ENCODE results near the gene HMGN3. TPM values are rescaled to one million over a fixed set of nuclear protein-coding genes. Genes with fewer than 3 reads are reported as not detected.
"Not testable (repeated sequence)": the region's sequence is repeated elsewhere in the genome, so short reads cannot be mapped to it uniquely, and the experiment has no call there.

The HMGN3 gene
- 187 and 270 TPM in 2 replicates for total RNA-seq (2014; rRNA removed; shearing (Covaris generic))

DNA sequence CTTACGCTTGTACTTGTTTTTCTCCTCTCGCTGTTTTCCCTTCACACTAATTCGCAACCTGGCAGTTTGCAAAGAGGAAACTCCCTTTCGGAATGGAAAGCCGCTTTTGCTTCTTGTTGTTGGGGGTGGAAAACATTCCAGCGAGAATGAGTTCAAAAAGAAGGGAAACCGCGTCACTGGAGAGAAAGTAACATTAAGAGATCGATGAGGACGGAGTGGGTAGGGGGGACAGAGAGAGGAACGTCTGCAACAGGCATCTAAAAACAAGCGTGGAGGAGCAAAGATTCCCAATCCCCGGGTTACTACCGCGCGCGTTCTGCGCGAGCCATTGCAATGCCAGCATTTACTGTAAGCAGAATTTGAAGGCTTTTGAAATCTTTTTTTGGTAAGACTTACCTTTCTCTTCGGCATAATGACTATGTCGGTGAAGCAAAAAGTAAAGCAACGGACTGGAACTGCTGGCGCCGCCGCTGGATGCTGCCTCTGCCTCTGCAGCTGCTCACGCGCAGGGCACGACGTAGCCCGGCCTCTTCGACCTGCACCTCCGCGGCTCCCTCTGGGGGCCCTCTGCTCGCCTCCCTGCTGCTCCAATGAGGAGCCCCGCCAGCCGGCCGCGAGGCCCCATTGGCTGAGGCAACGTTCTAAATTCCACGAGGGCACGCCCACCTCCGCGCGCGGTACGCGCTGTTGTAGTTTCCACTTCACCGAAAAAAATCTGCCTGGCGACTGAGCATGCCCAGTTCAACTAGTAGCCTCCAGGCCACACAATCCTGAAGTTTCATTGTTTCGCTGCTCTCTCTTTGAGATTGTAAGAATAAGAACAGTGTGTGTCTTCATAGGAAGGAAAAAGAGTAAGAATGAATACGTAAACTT, at the start of gene HMGN3:
TSS of gene HMGN3 (minus strand) at position 533 of the 873 bp plus-strand sequence.
- DNase-seq (ENCODE audit: low read depth), result peak; percentile 96

GRCh38 chr6:79280756-79281155, 46.3 kb upstream of the HMGN3 start:
- no peak for DNase-seq (ENCODE audit: low read depth)

DNA sequence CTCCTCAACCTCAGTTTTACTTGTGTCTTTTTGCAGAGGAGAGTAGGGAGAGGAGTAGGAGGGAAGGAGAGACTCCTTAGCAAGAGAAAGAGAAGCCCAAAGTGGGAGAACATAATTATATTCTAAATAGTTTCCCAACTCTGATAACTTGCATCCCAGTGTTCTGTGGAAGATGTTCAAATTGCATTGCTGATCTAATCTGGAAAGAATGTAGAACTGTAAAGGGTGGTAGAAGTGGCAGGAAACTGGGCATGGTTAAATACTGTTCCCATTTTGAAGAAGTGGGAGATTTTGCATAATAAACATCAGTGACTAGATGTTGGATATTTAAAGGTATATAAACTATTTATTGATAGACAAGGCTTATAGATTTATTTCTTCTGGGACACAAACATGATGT, 42.6 kb upstream of the HMGN3 start:
- peak; percentile 14 for DNase-seq (ENCODE audit: low read depth)

DNA sequence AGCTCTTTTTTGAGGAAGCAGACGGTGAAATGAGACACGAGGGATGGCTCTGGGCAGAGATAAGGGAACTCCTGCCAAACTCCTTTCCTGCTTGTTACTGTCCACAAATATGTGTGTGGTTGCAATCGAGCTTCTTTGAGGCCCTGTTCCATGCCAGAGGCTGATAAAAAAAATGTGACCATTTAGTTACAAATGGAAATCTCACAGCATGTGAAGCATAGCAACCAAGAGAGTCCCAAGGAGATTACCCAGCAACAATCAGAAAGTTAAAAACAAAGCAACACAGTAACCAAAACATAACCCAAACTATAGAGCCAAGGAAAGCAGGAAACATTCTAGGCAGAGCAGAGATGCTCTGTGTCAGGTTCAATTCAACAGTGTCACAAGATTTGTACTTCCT, 35.4 kb upstream of the HMGN3 start:
- DNase-seq (ENCODE audit: low read depth), result peak; percentile 74

- no peak for DNase-seq (ENCODE audit: low read depth)
Measured at GRCh38 chr6:79267128-79267527, 32.6 kb upstream of the HMGN3 start.

DNA sequence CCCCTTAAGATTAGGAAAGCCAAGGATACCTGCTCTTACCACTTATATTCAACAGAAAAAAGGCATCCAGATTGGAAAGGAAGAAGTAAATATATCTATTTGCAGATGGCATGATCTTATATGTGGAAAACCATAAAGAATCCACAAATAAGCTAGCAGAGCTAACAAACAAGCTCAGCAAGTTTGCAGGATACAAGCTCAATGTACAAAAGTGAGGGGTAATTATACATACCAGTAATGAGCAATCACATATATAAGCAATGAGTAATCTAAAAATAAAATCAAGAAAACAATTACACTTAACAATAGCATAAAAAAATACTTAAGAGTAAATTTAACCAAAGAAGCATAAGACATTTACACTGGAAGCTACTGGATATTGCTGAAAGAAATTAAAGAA, 31.6 kb upstream of the HMGN3 start:
- DNase-seq (ENCODE audit: low read depth), result no peak

- no peak for DNase-seq (ENCODE audit: low read depth)
Measured at GRCh38 chr6:79263359-79263758, 28.9 kb upstream of the HMGN3 start.

DNA sequence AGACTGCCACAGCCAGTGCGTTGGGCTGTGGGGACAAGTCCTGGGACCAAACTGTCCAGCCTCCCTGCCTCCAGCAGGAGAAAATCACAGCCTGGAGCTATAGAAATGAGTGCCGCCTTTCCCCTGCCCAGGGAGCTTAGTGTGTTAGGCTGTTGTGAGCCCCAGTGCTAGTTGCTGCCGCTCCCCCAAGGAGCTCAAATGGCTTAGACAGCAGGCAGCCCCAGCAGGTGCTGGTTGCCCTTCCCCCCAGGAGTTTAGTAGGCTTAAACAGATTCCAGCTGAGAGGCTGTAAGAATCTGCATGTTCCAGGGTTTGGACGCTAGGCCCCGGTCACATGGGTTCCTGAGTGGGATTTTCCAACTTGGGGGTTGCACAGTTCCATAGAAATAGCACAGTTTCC, 27.2 kb upstream of the HMGN3 start:
- no peak for DNase-seq (ENCODE audit: low read depth)

DNA sequence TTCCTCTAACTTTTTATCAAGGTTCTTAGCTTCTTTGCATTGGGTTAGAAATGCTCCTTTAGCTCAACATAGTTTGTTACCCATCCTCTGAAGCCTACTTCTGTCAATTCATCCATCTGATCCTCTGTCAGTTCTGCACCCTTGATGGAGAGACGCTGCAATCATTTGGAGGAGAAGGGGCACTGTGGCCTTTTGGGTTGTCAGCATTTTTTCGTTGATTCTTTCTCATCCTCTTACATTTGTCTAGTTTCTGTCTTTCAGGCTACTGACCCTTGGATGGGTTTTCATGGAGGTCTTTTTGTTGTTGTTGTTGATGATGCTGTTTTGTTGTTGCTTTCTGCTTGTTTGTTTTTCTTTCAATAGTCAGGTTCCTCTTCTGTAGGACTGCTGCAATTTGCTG, 26.3 kb upstream of the HMGN3 start:
- DNase-seq (ENCODE audit: low read depth), result no peak

GRCh38 chr6:79257381-79258205, 23.1 kb upstream of the HMGN3 start:
- DNase-seq (ENCODE audit: low read depth), result peak; percentile 38

DNA sequence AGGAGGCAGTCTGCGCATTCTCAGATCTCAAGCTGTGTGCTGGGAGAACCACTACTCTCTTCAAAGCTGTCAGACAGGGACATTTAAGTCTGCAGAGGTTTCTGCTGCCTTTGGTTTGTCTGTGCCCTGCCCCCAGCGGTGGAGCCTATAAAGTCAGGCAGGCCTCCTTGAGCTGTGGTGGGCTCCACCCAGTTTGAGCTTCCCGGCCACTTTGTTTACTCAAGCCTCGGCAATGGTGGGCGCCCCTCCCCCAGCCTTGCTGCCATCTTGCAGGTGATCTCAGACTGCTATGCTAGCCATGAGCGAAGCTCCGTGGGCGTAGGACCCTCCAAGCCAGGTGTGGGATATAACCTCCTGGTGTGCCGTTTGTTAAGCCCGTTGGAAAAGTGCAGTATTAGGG, 22.3 kb upstream of the HMGN3 start:
- DNase-seq (ENCODE audit: low read depth), result not testable (repeated sequence)

DNA sequence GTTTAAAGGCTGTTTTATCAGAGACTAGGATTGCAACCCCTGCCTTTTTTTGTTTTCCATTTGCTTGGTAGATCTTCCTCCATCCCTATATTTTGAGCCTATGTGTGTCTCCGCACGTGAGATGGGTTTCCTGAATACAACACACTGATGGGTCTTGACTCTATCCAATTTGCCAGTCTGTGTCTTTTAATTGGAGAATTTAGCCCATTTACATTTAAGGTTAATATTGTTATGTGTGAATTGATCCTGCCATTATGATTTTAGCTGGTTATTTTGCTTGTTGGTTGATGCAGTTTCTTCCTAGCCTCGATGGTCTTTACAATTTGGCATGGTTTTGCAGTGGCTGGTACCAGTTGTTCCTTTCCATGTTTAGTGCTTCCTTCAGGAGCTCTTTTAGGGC, 20.6 kb upstream of the HMGN3 start:
- DNase-seq (ENCODE audit: low read depth), result not testable (repeated sequence)

DNA sequence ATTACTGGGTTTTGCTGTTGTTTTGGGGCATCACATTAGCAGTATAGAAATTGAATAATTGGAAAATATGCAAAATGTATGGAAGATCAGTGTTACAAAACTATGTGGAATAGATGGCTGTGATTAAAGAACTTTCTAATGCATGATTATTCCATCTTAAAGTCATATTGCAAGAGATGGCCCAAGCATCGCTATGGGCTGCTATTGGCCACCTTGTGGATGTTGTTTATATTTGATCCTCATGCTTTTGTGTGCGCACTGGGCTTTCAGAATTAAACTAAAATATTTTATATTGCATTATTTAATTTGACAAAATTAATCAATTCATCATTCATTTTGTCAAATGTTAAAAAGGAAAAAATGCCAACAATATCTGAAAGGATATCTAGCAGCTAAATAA, 16.1 kb upstream of the HMGN3 start:
- DNase-seq (ENCODE audit: low read depth), result no peak

DNA sequence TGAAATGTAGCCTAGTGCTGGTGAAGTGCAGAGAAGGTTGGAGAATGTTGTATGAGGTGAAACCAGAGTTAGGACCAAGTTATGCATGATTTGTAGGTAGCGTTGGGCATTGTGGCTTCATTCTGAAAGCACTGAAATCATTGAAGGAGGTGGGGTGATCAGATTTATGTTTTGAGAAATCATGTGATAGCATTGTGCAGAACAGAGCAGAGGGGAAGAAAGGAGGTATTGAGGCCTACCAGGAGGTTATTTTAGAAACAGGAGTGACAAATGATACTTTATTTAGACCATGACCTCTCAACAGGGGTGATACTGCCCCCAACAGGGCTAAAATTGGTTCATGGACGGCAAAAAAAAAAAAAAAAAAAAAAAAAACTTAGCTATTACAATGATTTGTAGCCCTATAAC, 15.6 kb upstream of the HMGN3 start:
- no peak for DNase-seq (ENCODE audit: low read depth)

DNA sequence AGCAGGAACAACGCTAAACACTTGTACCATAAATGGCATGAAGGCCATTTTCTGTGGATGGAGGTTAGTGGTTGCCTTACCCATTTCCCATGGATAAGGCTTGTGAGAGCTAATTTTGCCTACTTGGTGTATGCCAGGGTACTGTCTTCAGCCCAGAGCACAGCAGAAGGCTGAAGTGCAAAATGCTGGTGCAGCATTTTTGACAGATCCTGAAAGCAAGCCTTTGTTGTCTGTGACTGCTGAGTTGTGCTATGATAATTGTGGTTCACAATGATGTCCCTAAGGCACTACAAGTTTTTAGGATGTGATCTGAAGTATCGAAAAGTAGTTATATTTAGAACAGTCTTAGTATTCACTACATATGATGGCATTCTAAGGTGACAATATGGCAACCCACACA, 14.7 kb upstream of the HMGN3 start:
- no peak for DNase-seq (ENCODE audit: low read depth)

DNA sequence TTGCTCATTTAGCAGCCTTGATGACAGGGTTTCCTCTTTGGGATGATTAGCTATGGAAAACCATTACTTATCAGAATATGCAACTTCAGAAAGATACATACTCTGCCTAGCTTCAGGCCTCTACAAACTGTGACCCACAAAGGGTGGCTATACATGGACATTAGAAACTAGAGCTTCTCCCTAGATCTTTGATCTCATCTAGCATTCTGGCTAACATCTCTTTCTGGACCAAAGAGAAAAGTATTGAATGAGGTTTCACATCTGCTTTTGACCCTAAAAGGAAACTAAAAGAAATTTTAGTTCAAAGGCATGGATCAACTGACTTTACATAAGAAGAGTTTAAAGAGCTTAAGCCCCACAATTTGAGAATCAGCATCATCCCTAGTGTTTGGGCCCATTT, 12.4 kb upstream of the HMGN3 start:
- DNase-seq (ENCODE audit: low read depth), result no peak

DNA sequence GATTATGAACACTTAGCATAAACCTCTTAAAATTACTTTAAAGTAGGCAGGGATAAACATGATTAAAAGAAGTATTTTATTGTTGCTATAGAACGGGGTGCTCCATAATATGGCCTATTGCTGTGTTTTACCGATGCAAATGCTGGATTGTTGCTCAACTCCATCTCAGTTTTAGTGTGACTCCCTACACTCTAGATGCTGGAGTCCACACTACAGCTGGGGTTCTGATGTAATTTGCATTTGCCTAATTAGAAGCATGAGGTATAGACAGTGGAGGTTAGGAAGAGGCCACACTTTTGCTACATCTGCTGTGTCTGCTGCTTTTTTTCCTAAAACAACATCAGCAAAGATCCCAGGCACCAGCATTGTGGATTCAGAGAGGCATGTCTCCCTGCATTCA, 6.7 kb upstream of the HMGN3 start:
- no peak for DNase-seq (ENCODE audit: low read depth)

GRCh38 chr6:79240509-79240908, 6.0 kb upstream of the HMGN3 start:
- no peak for DNase-seq (ENCODE audit: low read depth)

DNA sequence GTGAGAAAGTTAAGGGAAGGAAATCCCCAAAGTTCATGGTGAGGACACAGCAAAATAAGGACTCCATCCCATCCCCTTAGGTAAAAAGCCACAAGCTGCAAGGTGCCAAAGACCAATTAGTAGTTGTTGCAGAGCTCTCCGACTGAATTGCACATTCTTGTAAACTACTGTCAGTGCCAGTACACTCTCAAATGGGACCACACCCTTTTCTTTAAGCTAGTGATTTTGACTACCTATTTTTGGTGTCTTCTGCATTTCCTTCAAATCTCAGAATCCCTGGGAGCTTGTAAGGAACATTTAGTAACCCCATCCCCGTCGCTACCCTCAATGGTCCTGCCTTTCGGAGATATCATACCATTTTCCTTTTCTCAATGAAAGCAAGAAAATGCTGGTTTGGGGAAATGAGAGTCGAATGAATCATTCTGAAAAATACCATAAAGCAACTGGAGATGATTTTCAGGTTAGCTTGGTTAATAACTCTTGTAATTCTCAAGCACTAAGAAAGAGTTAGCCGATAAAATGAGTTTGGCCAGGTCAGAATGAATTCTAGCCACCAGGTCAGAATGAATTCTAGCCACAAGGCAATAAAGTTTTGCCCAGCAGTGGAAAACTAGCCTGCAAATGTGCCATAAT, 5.2 kb upstream of the HMGN3 start:
- no peak for DNase-seq (ENCODE audit: low read depth)

GRCh38 chr6:79238919-79239318, 4.4 kb upstream of the HMGN3 start:
- no peak for DNase-seq (ENCODE audit: low read depth)

- DNase-seq (ENCODE audit: low read depth), result no peak
Measured at GRCh38 chr6:79236711-79237110, 2.2 kb upstream of the HMGN3 start.

GRCh38 chr6:79233611-79234149, 802 bp downstream of the HMGN3 start:
- DNase-seq (ENCODE audit: low read depth), result peak; percentile 94
